ENCODE data around the gene MEGF6. TPM values are rescaled to one million over a fixed set of nuclear protein-coding genes. Genes with fewer than 3 reads are reported as not detected.

The MEGF6 gene
- total RNA-seq, 1 donor from 2014 or later: 33.3 TPM

DNA sequence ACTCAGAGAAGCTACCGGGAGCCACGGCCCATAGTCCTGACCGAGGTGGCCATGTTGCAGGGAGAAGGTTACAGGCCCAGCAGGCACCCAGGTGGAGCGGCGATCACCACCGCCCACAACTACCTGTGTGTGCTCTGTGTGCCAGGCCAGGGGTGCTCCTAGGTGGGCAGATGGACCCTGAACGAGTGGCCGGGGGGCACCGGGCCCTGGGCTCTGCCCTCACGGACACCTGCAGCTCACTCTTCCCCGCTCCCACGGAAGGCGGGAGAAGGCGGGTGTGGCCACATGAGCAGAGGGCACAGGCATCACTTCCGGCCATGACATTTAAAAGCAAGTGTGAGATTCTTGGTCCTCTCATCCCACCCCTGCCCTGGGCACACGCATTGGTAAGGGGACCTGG is 73.9 kb downstream of the MEGF6 start:
- TF ChIP-seq, protein P1, sequence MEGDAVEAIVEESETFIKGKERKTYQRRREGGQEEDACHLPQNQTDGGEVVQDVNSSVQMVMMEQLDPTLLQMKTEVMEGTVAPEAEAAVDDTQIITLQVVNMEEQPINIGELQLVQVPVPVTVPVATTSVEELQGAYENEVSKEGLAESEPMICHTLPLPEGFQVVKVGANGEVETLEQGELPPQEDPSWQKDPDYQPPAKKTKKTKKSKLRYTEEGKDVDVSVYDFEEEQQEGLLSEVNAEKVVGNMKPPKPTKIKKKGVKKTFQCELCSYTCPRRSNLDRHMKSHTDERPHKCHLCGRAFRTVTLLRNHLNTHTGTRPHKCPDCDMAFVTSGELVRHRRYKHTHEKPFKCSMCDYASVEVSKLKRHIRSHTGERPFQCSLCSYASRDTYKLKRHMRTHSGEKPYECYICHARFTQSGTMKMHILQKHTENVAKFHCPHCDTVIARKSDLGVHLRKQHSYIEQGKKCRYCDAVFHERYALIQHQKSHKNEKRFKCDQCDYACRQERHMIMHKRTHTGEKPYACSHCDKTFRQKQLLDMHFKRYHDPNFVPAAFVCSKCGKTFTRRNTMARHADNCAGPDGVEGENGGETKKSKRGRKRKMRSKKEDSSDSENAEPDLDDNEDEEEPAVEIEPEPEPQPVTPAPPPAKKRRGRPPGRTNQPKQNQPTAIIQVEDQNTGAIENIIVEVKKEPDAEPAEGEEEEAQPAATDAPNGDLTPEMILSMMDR (conservative IDR thresholded peaks at IDR 0.05; ENCODE audit: low read depth, low read length): no peak
- no peak overlapping the region for H3K4me3 ChIP-seq (ENCODE audit: low read depth, low read length)

DNA sequence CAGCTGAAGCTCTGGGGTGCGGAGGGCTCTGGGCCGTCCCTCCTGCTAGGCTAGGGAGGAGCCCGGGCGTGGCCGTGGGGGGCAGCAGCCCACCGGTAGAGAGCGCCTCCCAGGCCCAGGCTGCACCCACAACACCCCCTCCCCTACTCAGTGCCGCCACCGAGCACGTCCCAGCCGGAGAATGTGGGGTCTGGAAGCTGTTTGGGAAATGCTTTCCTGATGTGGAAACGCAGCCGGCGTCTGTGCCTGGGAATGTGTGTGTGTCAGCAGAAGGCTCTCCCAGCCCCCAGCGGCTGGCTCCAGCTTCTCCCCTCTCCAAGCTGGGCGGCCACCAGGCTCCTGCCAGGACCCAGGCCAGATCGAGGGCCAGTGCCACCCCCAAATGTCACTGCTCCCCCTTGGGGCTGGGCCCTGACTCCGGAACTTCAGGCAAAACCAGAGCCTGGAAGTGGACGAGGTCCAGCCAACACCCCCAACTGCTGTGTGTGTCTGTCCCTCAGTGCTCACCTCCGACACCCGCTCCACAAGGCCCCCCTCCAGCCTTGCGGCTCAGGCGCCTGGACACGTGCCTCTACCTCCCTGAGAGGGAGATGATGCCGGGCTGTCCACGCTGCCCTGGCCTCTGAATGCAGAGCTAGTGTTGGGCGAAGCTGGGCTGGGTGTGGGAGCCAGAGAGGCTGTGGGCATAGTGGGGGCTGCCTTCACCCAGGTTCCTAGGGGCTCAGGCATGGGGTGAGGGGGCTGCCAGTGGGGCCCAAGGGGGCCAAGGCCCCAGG is 74.7 kb downstream of the MEGF6 start:
- no peak overlapping the region for H3K4me3 ChIP-seq (ENCODE audit: low read depth, low read length)
- DNase-seq (ENCODE audit: low read depth): no peak
- TF ChIP-seq, protein P1 (conservative IDR thresholded peaks at IDR 0.05; ENCODE audit: low read depth, low read length): no peak

More for the DNA sequence above, 73.9 kb downstream of the MEGF6 start:
- no peak for DNase-seq (ENCODE audit: low read depth)

DNA sequence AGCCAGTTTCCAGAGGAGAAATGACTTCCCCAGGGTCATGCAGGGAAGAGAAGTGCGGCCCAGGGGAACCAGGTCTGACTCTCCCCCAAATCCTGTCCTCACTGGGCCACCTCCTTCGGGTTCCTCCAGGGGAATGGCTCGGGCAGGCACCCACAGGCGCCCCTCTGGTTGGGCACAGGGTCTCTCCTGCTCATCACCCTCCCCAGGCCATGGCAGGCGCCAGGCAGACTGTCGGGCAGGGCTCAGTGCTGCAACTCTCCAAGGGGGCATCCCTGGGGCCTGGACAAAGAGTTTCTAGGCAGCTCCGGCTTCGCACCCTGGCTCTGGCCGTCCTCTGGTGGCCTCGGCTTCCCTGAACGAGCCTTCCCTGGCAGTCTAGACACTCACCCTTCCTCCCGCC is 75.6 kb downstream of the MEGF6 start:
- DNase-seq (ENCODE audit: low read depth): no peak
- no peak overlapping the region for H3K4me3 ChIP-seq (ENCODE audit: low read depth, low read length)
- TF ChIP-seq, protein P1 (conservative IDR thresholded peaks at IDR 0.05; ENCODE audit: low read depth, low read length): no peak

DNA sequence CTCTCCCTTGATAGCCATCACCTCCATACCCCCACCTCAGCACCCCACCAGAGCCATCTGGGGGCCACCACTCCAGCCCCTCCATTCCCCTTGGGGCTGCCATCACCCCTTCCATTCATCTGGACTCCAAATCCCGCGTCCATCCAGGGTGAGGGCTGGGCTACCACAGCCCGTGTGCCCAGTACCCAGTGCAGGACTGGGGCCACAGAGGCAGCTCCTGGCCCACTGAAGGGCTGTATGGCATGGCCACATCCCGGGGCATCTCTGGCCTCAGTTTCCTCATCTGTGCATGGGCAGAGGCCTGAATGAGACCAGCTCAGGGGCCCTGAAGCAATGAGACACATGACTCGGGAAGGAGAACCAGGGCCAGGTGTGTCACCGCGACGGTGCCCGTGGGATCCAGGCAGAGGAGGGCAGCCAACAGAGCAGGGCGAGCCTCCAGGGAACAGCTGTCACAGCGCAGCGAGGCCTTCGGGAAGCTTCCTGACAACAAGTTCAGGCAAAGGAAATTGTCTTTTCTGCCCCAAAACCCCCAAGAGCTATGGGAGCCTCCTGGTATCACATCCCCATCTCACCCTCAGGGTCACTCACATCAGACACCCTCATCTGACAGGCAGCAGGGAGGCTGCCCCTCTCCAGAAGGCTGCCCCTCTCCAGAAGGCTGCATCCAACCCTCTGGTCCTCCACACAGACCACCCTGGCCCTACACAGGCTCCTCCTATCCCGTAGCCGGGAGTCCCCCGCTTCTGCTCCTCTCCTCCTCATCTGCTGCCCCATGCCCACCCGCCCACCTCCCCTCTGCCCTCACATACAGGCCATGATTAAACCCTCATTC is 76.3 kb downstream of the MEGF6 start:
- TF ChIP-seq, protein P1 (conservative IDR thresholded peaks at IDR 0.05; ENCODE audit: low read depth, low read length): no peak
- no peak for DNase-seq (ENCODE audit: low read depth)

DNA sequence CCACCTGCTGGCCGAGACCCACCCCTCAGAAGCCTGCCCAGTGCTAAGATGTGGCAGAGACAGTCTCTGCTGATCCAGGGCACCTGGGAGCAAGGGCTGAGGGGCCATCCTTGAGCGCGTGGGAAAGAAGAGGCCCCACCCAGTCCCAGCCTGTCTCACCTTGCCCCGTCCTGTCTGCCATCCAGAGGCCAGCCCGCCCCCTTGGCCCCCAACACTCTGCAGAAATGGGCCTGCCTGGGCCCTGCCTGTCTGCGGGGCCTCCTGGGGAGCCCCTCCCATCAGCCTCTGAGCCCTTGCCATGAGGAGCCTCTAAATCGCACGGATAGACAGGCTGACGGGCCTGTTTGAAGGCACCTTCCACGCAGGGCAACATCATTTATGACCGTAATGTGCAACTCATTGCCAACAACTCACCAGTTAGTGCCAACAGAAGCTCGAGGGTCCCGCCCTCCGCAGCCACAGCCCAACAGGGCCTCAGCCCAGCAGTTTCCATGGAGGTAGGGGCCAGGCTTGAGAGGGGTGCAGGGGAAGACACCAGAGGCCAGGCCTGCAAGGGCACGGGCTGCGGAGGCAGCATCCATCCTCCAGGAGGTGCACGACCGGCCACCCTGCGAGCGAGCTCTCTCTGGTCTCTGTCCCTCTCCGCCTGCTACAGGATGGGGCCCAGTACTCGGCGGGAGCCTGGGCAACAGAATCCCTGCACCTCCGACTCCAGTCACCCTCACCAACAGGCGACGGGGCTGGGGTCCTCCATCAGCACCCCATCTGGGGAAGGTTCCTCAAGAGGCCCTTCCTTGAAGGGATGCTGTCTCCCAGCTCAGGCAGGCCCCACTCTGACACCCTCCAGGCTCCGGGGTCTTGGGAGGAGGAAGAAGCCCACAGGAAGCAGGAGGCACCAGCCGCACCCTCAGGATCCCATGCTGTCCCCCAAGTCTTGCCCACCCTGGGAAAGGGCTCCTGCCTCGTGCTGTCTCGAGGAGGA is 78.0 kb downstream of the MEGF6 start:
- TF ChIP-seq, protein P1 (conservative IDR thresholded peaks at IDR 0.05; ENCODE audit: low read depth, low read length): no peak
- H3K4me3 ChIP-seq (ENCODE audit: low read depth, low read length): no peak overlapping the region
- no peak for DNase-seq (ENCODE audit: low read depth)

More for the DNA sequence above, 76.3 kb downstream of the MEGF6 start:
- H3K4me3 ChIP-seq (ENCODE audit: low read depth, low read length): no peak overlapping the region

DNA sequence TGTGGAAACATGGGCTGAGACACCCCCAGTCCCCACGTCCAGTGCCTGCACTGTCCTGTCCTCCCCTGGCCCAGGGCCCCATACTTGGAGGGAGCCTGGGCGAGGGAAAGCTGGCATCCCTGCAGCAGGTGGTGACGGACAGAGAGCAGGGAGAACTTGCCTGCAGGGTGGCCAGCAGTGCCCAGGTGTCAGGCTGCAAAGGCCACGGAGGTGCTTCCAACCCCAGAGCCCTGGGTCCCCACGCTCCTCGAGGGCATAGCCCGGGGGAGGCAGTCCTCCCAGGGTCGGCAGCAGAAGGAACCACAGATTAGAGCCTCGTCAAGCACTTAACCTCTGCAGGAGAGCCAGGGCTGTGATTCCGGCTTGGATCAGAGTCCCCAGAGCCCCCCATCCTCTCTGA is 79.4 kb downstream of the MEGF6 start:
- TF ChIP-seq, protein P1 (conservative IDR thresholded peaks at IDR 0.05; ENCODE audit: low read depth, low read length): no peak
- no peak for DNase-seq (ENCODE audit: low read depth)
- no peak overlapping the region for H3K4me3 ChIP-seq (ENCODE audit: low read depth, low read length)

All from epithelial cell of proximal tubule (primary cell).